B cell (primary cell): ENCODE data around the gene MED27.

ENCODE experiments used
- CTCF ChIP-seq: fragments of 200-600 bp; IDR thresholded peaks from one replicate; pipeline ENCODE4 v1.8.0; 2022; ENCODE audit warnings: antibody characterized with exemption, mild to moderate bottlenecking
- EZH2 ChIP-seq: IDR thresholded peaks from 2 replicates; pipeline ENCODE4 v1.6.1; 2012; ENCODE audit warnings: borderline replicate concordance, low read depth, mild to moderate bottlenecking, moderate library complexity, low read length; ENCODE audit not compliant: insufficient read depth, poor library complexity, severe bottlenecking

GRCh38 chr9:131926360-131926922 lies 153.2 kb downstream of the MED27 start:
- TF ChIP-seq CTCF: no peak
- TF ChIP-seq EZH2: no peak
